ENCODE measurements around the gene CD55.
A peak's percentile ranks its signal among the peaks of the same experiment; 100 is the strongest.

Gene CD55

DNA sequence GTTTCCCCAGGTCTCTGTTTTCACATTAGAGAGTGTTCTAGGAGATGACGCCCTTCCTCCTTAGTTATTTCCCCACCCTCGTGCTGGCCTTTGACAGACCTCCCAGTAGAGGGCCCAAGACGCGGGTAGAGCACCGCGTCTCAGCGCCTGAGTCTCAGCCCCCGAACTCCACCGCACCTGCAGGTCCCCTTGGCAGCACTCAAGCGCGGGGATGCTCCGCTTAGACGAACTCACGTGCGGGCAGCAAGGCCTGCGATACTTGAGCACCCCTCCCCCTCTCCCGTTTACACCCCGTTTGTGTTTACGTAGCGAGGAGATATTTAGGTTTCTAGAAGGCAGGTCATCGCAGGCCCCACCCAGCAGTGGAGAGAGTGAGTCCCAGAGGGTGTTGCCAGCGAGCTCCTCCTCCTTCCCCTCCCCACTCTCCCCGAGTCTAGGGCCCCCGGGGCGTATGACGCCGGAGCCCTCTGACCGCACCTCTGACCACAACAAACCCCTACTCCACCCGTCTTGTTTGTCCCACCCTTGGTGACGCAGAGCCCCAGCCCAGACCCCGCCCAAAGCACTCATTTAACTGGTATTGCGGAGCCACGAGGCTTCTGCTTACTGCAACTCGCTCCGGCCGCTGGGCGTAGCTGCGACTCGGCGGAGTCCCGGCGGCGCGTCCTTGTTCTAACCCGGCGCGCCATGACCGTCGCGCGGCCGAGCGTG is at the start of gene CD55:
Gene CD55 (plus strand): TSS at position 600 of the 711 bp plus-strand sequence. CDS start 88 bp downstream, at position 688.
- Mint-ChIP-seq H3K9me3 (no peaks in the 10 kb centered on the region), H3K4me3 (peak within 1 kb of the TSS; percentile 96), H3K36me3 (peaks cover 11% of the 10 kb centered on the region), H3K4me1 (peaks cover 50% of the 10 kb centered on the region), H3K27me3 (no peaks in the 10 kb centered on the region), H3K27ac (peak within 1 kb of the TSS; percentile 100)

GRCh38 chr1:207274882-207275281 is 46.6 kb upstream of the CD55 start:
- Mint-ChIP-seq H3K27ac (no peak overlapping the region), H3K27me3 (no peaks in the 10 kb centered on the region), H3K4me3 (no peak overlapping the region), H3K9me3 (peaks cover 21% of the 10 kb centered on the region), H3K36me3 (peaks cover 9% of the 10 kb centered on the region), H3K4me1 (peaks cover 16% of the 10 kb centered on the region)

DNA sequence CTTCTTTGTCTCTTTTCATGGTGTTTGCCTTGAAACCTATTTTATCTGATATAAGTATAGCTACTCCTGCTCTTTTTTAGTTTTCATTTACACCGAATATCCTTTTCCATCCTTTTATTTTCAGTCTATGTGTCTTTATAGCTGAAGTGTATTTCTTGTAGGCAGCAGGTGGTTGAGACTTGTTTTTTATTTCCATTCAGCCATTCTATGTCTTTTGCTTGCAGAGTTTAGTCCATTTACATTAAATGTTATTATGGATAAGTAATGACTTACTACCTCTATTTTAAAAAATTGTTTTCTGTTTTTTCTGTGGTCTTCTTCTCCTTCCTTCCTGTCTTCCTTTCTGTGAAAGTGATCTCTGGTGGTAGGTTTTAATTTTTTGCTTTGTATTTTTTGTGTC is 45.0 kb upstream of the CD55 start:
- Mint-ChIP-seq H3K36me3 (peaks cover 9% of the 10 kb centered on the region), H3K27me3 (no peaks in the 10 kb centered on the region), H3K4me3 (no peak overlapping the region), H3K4me1 (peaks cover 25% of the 10 kb centered on the region), H3K9me3 (peaks cover 21% of the 10 kb centered on the region), H3K27ac (no peak overlapping the region)

- Mint-ChIP-seq H3K36me3 (peaks cover 9% of the 10 kb centered on the region), H3K9me3 (peaks cover 21% of the 10 kb centered on the region), H3K4me3 (no peak overlapping the region), H3K27me3 (no peaks in the 10 kb centered on the region), H3K4me1 (peaks cover 32% of the 10 kb centered on the region), H3K27ac (no peak overlapping the region)
Observed at GRCh38 chr1:207277241-207277640, 44.2 kb upstream of the CD55 start.

DNA sequence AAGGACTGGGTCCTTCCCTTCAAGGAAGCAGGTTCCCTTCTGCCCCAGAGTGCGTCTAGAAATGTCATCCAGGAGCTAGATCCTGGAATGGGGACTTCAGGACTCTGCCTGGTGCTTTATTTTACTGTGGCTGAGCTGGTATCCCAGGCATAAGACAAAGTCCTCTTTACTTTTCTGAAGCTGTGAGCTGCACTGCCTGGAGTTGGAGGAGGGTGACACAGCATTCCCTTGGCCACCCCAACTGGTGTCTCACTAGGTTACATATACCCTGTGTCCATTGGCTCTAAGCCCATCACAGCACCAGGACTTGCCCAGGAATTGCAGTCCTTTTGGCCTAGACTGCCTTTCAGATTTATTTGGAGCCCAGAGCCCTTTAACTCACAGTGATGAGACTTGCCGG is 41.8 kb upstream of the CD55 start:
- no peaks in the 10 kb centered on the region for H3K27me3 Mint-ChIP-seq
- peaks cover 8% of the 10 kb centered on the region for H3K36me3 Mint-ChIP-seq
- H3K4me1 Mint-ChIP-seq: peaks cover 54% of the 10 kb centered on the region
- peaks cover 12% of the 10 kb centered on the region for H3K9me3 Mint-ChIP-seq
- no peak overlapping the region for H3K27ac Mint-ChIP-seq
- no peak overlapping the region for H3K4me3 Mint-ChIP-seq

GRCh38 chr1:207280706-207281105 is 40.8 kb upstream of the CD55 start:
- Mint-ChIP-seq H3K27me3 (no peaks in the 10 kb centered on the region), H3K4me1 (peaks cover 58% of the 10 kb centered on the region), H3K27ac (no peak overlapping the region), H3K36me3 (no peaks in the 10 kb centered on the region), H3K9me3 (peaks cover 2% of the 10 kb centered on the region), H3K4me3 (no peak overlapping the region)

DNA sequence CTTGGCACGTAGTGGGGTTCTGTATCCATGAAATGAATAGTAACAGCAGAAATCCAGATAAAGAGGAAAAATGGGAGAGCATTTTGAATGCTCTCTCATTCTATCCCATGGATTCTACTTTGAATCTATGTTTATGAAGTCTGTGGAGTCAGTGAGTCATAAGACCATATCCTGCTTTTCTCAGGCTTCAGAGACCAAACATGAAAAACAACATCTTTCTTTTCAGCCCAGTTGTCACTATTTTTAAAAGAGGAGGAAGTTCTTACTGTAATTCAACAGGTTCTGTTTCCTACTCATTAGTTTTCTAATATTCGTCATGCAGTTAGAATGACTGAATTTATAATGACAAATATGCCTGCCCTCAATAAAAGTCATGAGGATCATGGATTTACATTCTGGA is 39.4 kb upstream of the CD55 start:
- Mint-ChIP-seq H3K27ac (peak overlapping the region; percentile 3), H3K4me1 (peaks cover 62% of the 10 kb centered on the region), H3K27me3 (no peaks in the 10 kb centered on the region), H3K4me3 (peak overlapping the region; percentile 67), H3K36me3 (no peaks in the 10 kb centered on the region), H3K9me3 (no peaks in the 10 kb centered on the region)

GRCh38 chr1:207282496-207283380 is 38.7 kb upstream of the CD55 start:
- Mint-ChIP-seq H3K9me3 (no peaks in the 10 kb centered on the region), H3K27ac (peak overlapping the region; percentile 56), H3K27me3 (no peaks in the 10 kb centered on the region), H3K36me3 (no peaks in the 10 kb centered on the region), H3K4me1 (peaks cover 56% of the 10 kb centered on the region), H3K4me3 (peak overlapping the region; percentile 67)

GRCh38 chr1:207283421-207283820 is 38.1 kb upstream of the CD55 start:
- Mint-ChIP-seq H3K36me3 (no peaks in the 10 kb centered on the region), H3K27ac (peak overlapping the region; percentile 56), H3K27me3 (no peaks in the 10 kb centered on the region), H3K4me3 (peak overlapping the region; percentile 67), H3K4me1 (peaks cover 56% of the 10 kb centered on the region), H3K9me3 (no peaks in the 10 kb centered on the region)

DNA sequence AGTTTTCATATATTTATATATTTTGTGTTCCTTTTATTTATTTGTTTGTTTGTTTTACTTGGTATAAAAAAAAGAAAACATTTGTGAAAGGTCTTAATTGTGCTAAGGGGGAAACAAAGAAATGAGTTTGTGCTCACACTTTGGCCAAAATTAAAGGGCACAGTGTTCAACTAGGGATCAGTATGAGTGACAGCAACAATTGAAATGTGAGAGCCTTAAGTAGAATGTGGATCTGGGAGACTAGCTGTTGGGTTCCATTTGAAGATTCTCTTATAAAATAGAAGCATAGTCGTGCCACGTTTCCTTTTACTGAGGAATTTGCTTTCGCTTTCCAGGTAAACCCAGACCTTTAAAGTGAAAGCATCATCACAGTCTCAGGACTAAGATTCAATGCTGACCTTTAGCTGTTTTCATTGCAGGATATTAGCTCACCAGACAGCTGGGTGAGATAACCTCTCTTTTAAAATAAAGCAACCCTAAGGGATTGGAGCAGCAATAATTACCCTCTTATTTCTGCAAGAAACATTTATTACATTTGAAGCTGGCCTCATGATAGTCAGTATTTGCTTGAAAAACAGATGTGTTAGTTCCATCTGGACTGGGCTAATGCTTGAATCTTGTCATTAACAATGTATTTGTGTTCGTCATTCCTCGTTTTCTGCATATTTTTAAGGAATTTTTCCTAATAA is 37.1 kb upstream of the CD55 start:
- Mint-ChIP-seq H3K27ac (no peak overlapping the region), H3K9me3 (no peaks in the 10 kb centered on the region), H3K27me3 (no peaks in the 10 kb centered on the region), H3K4me3 (no peak overlapping the region), H3K4me1 (peaks cover 56% of the 10 kb centered on the region), H3K36me3 (no peaks in the 10 kb centered on the region)

DNA sequence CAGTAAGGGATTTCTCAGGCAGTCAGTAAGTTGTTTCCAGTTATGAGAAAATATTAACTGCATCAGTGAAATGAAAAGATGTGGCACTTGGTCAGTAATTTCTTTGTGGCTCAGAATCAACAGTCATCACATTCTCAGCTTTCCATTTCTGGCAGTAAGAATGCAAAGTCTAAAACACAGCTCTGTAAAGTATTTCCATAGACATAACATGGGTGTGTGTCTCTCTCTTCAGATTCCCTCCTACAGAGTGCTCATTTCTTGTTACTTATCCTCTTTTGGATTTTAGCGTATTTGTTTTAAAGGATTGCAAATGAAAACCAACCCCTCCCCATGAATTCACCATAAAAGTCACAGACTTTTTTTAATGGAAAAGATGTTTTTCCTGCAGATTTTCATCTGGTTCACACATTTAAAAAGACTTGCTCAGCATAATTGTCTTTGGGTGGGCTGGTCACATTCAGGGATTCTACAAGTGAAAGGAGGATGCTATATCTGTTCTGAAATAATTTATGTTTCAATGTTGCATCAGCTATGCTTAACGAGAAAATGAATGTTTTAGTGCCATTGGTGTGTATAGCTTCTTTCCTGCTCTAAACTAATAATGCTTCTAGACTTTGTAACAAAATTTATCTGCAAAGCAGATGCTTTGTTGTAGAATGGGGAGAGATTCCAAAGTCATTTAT is 34.6 kb upstream of the CD55 start:
- Mint-ChIP-seq H3K4me1 (peaks cover 43% of the 10 kb centered on the region), H3K4me3 (no peak overlapping the region), H3K27ac (no peak overlapping the region), H3K27me3 (no peaks in the 10 kb centered on the region), H3K36me3 (peaks cover 3% of the 10 kb centered on the region), H3K9me3 (no peaks in the 10 kb centered on the region)

GRCh38 chr1:207288315-207288714 is 33.2 kb upstream of the CD55 start:
- H3K27me3 Mint-ChIP-seq: no peaks in the 10 kb centered on the region

GRCh38 chr1:207289756-207290155 is 31.7 kb upstream of the CD55 start:
- Mint-ChIP-seq H3K27me3 (no peaks in the 10 kb centered on the region), H3K36me3 (peaks cover 7% of the 10 kb centered on the region), H3K4me3 (no peak overlapping the region), H3K27ac (no peak overlapping the region), H3K4me1 (peaks cover 18% of the 10 kb centered on the region), H3K9me3 (no peaks in the 10 kb centered on the region)

More at GRCh38 chr1:207288315-207288714, 33.2 kb upstream of the CD55 start:
- Mint-ChIP-seq H3K36me3 (peaks cover 5% of the 10 kb centered on the region), H3K27ac (no peak overlapping the region), H3K9me3 (no peaks in the 10 kb centered on the region), H3K4me1 (peaks cover 29% of the 10 kb centered on the region), H3K4me3 (no peak overlapping the region)

- no peak overlapping the region for H3K4me3 Mint-ChIP-seq
- no peaks in the 10 kb centered on the region for H3K9me3 Mint-ChIP-seq
- no peaks in the 10 kb centered on the region for H3K27me3 Mint-ChIP-seq
- no peak overlapping the region for H3K27ac Mint-ChIP-seq
- H3K4me1 Mint-ChIP-seq: peaks cover 4% of the 10 kb centered on the region
- peaks cover 7% of the 10 kb centered on the region for H3K36me3 Mint-ChIP-seq
Observed at GRCh38 chr1:207291723-207292122, 29.8 kb upstream of the CD55 start.

DNA sequence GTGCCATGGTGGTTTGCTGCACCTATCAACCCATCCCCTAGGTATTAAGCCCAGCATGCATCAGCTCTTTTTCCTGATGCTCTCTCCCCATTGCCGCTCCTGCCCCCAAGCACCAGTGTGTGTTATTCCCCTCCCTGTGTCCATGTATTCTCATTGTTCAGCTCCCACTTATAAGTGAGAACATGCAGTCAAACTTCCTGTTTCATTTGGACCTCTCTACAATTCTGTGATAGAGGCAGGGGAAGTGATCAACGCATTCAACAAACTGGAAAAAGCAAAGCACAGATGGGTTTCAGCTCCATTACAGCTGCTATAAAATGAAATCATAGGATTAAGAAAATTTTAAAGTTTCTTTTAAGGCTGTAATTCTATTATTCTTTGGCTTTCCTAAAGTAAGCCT is 23.3 kb upstream of the CD55 start:
- H3K27ac Mint-ChIP-seq: no peak overlapping the region
- no peaks in the 10 kb centered on the region for H3K27me3 Mint-ChIP-seq
- H3K36me3 Mint-ChIP-seq: peaks cover 6% of the 10 kb centered on the region
- H3K4me3 Mint-ChIP-seq: no peak overlapping the region
- H3K9me3 Mint-ChIP-seq: no peaks in the 10 kb centered on the region
- peaks cover 22% of the 10 kb centered on the region for H3K4me1 Mint-ChIP-seq
